ENCODE data around the gene GRAMD2A.

DNA sequence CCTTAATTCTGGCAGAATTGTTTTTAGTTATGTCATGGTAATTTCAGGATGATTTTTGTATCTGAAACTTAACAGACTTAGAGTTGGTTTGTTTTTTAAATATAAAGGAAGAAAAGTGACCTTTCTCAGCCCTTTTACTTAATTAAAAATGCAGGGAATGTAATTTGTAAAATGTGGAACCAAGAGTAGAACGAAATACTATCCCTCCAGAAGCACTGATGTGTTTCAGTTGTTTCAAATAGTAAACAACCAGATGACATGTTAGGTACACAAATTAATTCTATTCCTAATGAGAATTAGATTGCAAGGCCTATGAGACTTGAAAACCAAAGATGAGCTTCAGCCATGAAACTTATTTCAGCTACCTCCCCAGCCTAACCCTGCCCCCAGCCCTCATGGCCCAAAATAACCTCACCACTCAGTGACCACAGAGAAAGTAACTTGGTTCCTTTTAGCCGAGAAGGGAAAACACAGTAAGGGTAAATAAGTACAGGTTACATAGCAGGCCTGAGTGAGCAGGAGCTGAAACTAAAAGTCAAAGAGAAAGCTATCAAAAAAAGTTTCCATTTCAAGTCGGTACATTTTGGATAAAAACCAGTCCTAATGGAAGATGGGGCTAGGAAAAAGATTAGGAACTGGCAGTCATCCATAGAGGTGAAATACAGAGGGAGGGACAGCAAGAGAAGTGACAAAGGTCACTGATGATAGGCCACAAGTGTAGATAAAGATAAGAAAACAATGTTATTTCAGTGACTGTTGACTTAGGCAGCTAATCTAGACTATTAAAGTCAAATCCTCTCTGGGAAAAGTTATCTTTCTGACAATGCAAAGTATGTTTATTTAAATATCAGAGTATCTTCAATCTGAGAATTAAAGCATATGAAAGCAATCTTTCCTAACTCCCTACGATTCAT lies 56.2 kb downstream of the GRAMD2A start:
- TF ChIP-seq CTCF (IDR thresholded peaks at IDR 0.05) = no peak
- TF ChIP-seq POLR2A (IDR thresholded peaks at IDR 0.05) = no peak

All from tibial nerve (tissue), 3 donors.